Naive thymus-derived CD4-positive, alpha-beta T cell (primary cell): ENCODE measurements around the gene SLC22A15. TPM values are rescaled to one million over a fixed set of nuclear protein-coding genes. Genes with fewer than 3 reads are reported as not detected.

Experiments
- ATAC-seq: fragments of 150-1000 bp; cut with Tn5 transposase; 2 replicates; pipeline ENCODE4 v1.10.0; 2021; ENCODE audit warnings: mild to moderate bottlenecking, moderate library complexity
- CTCF ChIA-PET: fragments of 350-600 bp; sonication (Branson Sonifier 250); formaldehyde crosslinking; loops from one replicate; lab custom pipeline; 2021; ENCODE audit warnings: antibody characterized with exemption; lab: Charles Lee
- POLR2A ChIA-PET: fragments of 350-600 bp; sonication (Branson Sonifier 250); formaldehyde crosslinking; loops from one replicate; lab custom pipeline; 2021; ENCODE audit warnings: antibody characterized with exemption, inconsistent platforms; lab: Charles Lee
- DNase-seq, 9 donors: peaks; one replicate each; pipeline versions ENCODE4 v3.0.0 to v3.0.0-alpha.2; 2020 to 2022; ENCODE audit warnings: mixed read lengths in 1 of 9
- H3K27ac ChIP-seq: one replicate; pipeline ENCODE4 v1.7.0; 2013; ENCODE audit warnings: mild to moderate bottlenecking, low read depth, low read length, moderate library complexity
- H3K27me3 ChIP-seq, 2 donors: one replicate each; pipeline ENCODE4 v1.7.0; 2013; ENCODE audit warnings: low read length in 2 of 2, mild to moderate bottlenecking in 2 of 2, moderate library complexity in 2 of 2; ENCODE audit not compliant: control insufficient read depth in 2 of 2, insufficient read depth in 2 of 2
- H3K36me3 ChIP-seq, 3 experiments: 1 replicate in 2 of 3; 2 replicates in 1 of 3; pipeline ENCODE4 v1.7.0; 2013; ENCODE audit warnings: low read length in 3 of 3, mild to moderate bottlenecking in 3 of 3, moderate library complexity in 1 of 3; ENCODE audit not compliant: insufficient read depth in 3 of 3, control insufficient read depth in 2 of 3
- H3K4me1 ChIP-seq, 2 donors: one replicate each; pipeline ENCODE4 v1.7.0; 2013; ENCODE audit warnings: low read length in 2 of 2, mild to moderate bottlenecking in 2 of 2, moderate library complexity in 1 of 2; ENCODE audit not compliant: control insufficient read depth in 2 of 2, insufficient read depth in 2 of 2
- H3K4me3 ChIP-seq: 2 replicates; pipeline ENCODE4 v1.7.0; 2013; ENCODE audit warnings: mild to moderate bottlenecking, low read length
- H3K9me3 ChIP-seq, 3 experiments: 1 replicate in 2 of 3; 2 replicates in 1 of 3; pipeline ENCODE4 v1.7.0; 2013; ENCODE audit warnings: low read length in 3 of 3; ENCODE audit not compliant: control insufficient read depth in 2 of 3
- H3K27ac Mint-ChIP-seq, 9 donors: one replicate each; pipeline ENCODE4 v1.8.0; 2020 to 2022; ENCODE audit warnings: mixed read lengths in 9 of 9, mild to moderate bottlenecking in 8 of 9, moderate library complexity in 5 of 9, inconsistent platforms in 2 of 9
- H3K27me3 Mint-ChIP-seq, 5 donors: one replicate each; pipeline ENCODE4 v1.8.0; 2021 to 2022; ENCODE audit warnings: mixed read lengths in 5 of 5, mild to moderate bottlenecking in 1 of 5
- H3K36me3 Mint-ChIP-seq, 5 donors: one replicate each; pipeline ENCODE4 v1.8.0; 2020 to 2022; ENCODE audit warnings: mixed read lengths in 5 of 5, mild to moderate bottlenecking in 3 of 5, inconsistent platforms in 1 of 5
- H3K4me1 Mint-ChIP-seq, 7 donors: one replicate each; pipeline ENCODE4 v1.8.0; 2020 to 2022; ENCODE audit warnings: mixed read lengths in 7 of 7, mild to moderate bottlenecking in 3 of 7, inconsistent platforms in 1 of 7
- H3K4me3 Mint-ChIP-seq, 10 donors: one replicate each; pipeline ENCODE4 v1.8.0; 2020 to 2022; ENCODE audit warnings: mild to moderate bottlenecking in 10 of 10, mixed read lengths in 10 of 10, moderate library complexity in 6 of 10, inconsistent platforms in 2 of 10
- H3K9me3 Mint-ChIP-seq, 11 donors: one replicate each; pipeline ENCODE4 v1.8.0; 2020 to 2022; ENCODE audit warnings: mixed read lengths in 11 of 11, mild to moderate bottlenecking in 4 of 11, inconsistent platforms in 1 of 11, moderate library complexity in 1 of 11
- intact Hi-C, 2 donors: fragments of 100-400 bp; cut with micrococcal nuclease; formaldehyde crosslinking; loops; one replicate each; pipeline ENCODE4 v1.15.1; 2023
- polyA plus RNA-seq, 2 donors: library from polyadenylated mRNA; unstranded; fragments of 300-500 nt; fragmentation: Illumina TruSeq; gene quantifications; one replicate each; pipeline ENCODE4 v1.2.3, GENCODE V29; 2021
- total RNA-seq, 6 experiments: library from RNA in 5 of 6; stranded (reverse) in 5 of 6; gene quantifications; 1 replicate in 5 of 6; 2 replicates in 1 of 6; pipeline ENCODE4 v1.2.3 and lab custom pipeline; 2021 to 2026

Gene SLC22A15
- total RNA-seq (1 to 10 TPM in 2 of 5 experiments, under 1 TPM in 2, not detected in 1; 0.22 to 8.2 (median 0.90) TPM), polyA plus RNA-seq (not detected), total RNA-seq (lab: John Stamatoyannopoulos, UW) (not detected)

GRCh38 chr1:115976062-115976920 lies at the start of gene SLC22A15:
SLC22A15 (plus strand) TSS chr1:115976513; CDS start chr1:115976628, 115 bp downstream.
- H3K36me3 Mint-ChIP-seq = peaks cover 0 to 1% (median 0%) of the 10 kb centered on the region in 5 donors
- peaks cover 0 to 8% of the 10 kb centered on the region in 2 donors for H3K27me3 ChIP-seq
- H3K36me3 ChIP-seq = no peaks in the 10 kb centered on the region
- peak within 1 kb of the TSS; percentile 81 to 89 (median 84) for H3K4me3 Mint-ChIP-seq
- H3K27ac Mint-ChIP-seq = peak within 1 kb of the TSS in 3 of 9 donors; percentile 25 to 53 (median 42)
- intact Hi-C loops = no loop called here
- no peaks in the 10 kb centered on the region for H3K4me1 ChIP-seq
- H3K27me3 Mint-ChIP-seq = peaks cover 44 to 74% (median 54%) of the 10 kb centered on the region in 5 donors
- peaks cover 6 to 12% (median 9%) of the 10 kb centered on the region in 7 donors for H3K4me1 Mint-ChIP-seq
- CTCF ChIA-PET = no interaction called here
- H3K27ac ChIP-seq = no peak within 1 kb of the TSS
- peak in 6 of 9 donors; percentile 7 to 46 (median 14) for DNase-seq
- H3K4me3 ChIP-seq = peak within 1 kb of the TSS; percentile 52
- POLR2A ChIA-PET = no interaction called here
- peaks cover 0 to 3% (median 0%) of the 10 kb centered on the region in 11 donors for H3K9me3 Mint-ChIP-seq
- peak; percentile 80 for ATAC-seq
- no peaks in the 10 kb centered on the region for H3K9me3 ChIP-seq

DNA sequence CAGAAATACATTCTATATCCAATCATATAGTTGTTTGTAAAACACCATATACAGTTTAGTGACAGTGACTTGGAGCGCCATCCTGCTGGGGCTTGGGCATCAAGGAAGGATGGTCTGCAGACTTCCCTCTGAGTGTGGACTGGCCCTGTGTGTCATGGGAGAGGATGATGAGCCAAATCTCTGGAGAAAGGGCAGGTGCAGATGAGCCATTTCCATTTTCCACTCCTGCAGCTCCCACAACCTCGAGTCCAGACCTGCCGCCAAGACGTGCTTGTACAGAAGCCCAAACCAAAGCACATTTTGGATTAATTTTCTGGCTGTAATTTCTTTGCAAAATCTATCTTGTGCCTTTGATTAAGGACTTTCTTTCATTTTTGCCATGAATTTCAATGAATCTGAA lies 48.3 kb upstream of the SLC22A15 start:
- no peaks in the 10 kb centered on the region for H3K36me3 ChIP-seq
- no peak overlapping the region for H3K4me3 ChIP-seq
- no peaks in the 10 kb centered on the region for H3K9me3 ChIP-seq
- no peaks in the 10 kb centered on the region for H3K27me3 ChIP-seq
- H3K4me1 ChIP-seq = no peaks in the 10 kb centered on the region
- H3K36me3 Mint-ChIP-seq = no peaks in the 10 kb centered on the region
- H3K27ac Mint-ChIP-seq = no peak overlapping the region
- ATAC-seq (no peak), DNase-seq (no peak)
- CTCF ChIA-PET = no interaction called here
- peaks cover 0 to 5% (median 0%) of the 10 kb centered on the region in 7 donors for H3K4me1 Mint-ChIP-seq
- H3K4me3 Mint-ChIP-seq = no peak overlapping the region
- intact Hi-C loops = no loop called here
- POLR2A ChIA-PET = no interaction called here
- peaks cover 0 to 4% (median 0%) of the 10 kb centered on the region in 11 donors for H3K9me3 Mint-ChIP-seq
- H3K27me3 Mint-ChIP-seq = peaks cover 5 to 15% (median 11%) of the 10 kb centered on the region in 5 donors
- H3K27ac ChIP-seq = no peak overlapping the region

DNA sequence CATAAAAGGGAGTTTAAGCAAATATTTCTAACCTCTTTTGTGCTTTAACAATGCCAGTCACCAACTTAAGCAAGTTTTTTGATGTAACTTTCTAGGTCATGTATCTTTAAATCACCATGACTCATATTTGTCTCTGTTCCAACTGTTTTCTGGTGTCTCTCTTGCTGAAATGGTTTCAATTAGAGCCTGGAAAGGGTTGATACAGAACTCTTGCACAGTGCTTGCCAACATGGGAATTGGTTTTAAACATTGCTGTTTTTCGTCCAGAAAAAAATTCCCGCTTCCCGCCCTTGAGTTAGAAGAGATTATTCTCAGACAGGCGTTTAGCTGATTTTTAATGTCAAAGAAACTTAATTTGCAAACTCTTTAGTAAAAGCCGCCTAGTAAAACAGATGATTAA lies 46.4 kb upstream of the SLC22A15 start:
- Mint-ChIP-seq H3K36me3 (no peaks in the 10 kb centered on the region), H3K4me3 (no peak overlapping the region), H3K27me3 (peaks cover 0 to 19% (median 15%) of the 10 kb centered on the region in 5 donors), H3K9me3 (peaks cover 0 to 8% (median 0%) of the 10 kb centered on the region in 11 donors), H3K27ac (no peak overlapping the region), H3K4me1 (no peaks in the 10 kb centered on the region)
- Histone ChIP-seq H3K36me3 (no peaks in the 10 kb centered on the region), H3K27me3 (no peaks in the 10 kb centered on the region), H3K9me3 (no peaks in the 10 kb centered on the region), H3K4me3 (no peak overlapping the region), H3K27ac (no peak overlapping the region), H3K4me1 (no peaks in the 10 kb centered on the region)
- no peak for ATAC-seq
- POLR2A ChIA-PET = no interaction called here
- intact Hi-C loops = no loop called here
- CTCF ChIA-PET = no interaction called here
- DNase-seq = no peak

DNA sequence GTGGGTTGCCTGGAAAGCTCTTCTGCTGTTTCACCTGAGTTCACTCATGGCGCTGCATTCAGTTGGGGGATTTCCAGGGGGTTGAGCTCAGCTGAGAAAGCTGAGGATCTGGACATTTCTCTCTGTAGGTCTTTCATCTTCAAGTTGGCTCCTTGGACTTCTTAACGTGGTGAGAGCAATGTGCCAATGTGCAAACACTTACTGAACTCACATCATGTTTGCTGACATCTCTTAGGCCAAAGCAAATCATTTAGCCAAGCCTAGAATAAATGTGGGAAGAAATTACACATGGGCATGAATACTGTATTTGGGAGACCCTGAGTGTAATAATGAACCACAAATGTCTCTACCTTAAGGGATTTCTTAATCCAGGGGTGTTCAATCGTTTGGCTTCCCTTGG lies 42.7 kb upstream of the SLC22A15 start:
- Mint-ChIP-seq H3K27ac (no peak overlapping the region), H3K4me3 (no peak overlapping the region), H3K27me3 (peaks cover 3 to 28% (median 15%) of the 10 kb centered on the region in 5 donors), H3K4me1 (no peaks in the 10 kb centered on the region), H3K9me3 (peaks cover 0 to 8% (median 0%) of the 10 kb centered on the region in 11 donors), H3K36me3 (no peaks in the 10 kb centered on the region)
- Histone ChIP-seq H3K27me3 (no peaks in the 10 kb centered on the region), H3K4me3 (no peak overlapping the region), H3K9me3 (no peaks in the 10 kb centered on the region), H3K27ac (no peak overlapping the region), H3K4me1 (no peaks in the 10 kb centered on the region), H3K36me3 (no peaks in the 10 kb centered on the region)
- ChIA-PET CTCF (no interaction called here), POLR2A (no interaction called here)
- intact Hi-C loops = no loop called here
- no peak for DNase-seq
- ATAC-seq = no peak

- intact Hi-C loops = no loop called here
- no peaks in the 10 kb centered on the region for H3K36me3 ChIP-seq
- CTCF ChIA-PET = no interaction called here
- Mint-ChIP-seq H3K27me3 (peaks cover 0 to 14% (median 5%) of the 10 kb centered on the region in 5 donors), H3K9me3 (peaks cover 0 to 6% (median 1%) of the 10 kb centered on the region in 11 donors), H3K4me3 (no peak overlapping the region), H3K4me1 (no peaks in the 10 kb centered on the region), H3K27ac (no peak overlapping the region), H3K36me3 (no peaks in the 10 kb centered on the region)
- ATAC-seq (no peak), DNase-seq (no peak)
- H3K4me1 ChIP-seq = no peaks in the 10 kb centered on the region
- no peak overlapping the region for H3K27ac ChIP-seq
- H3K9me3 ChIP-seq = no peaks in the 10 kb centered on the region
- no peaks in the 10 kb centered on the region for H3K27me3 ChIP-seq
- POLR2A ChIA-PET = no interaction called here
- H3K4me3 ChIP-seq = no peak overlapping the region
Measured at GRCh38 chr1:115939455-115939854, 36.9 kb upstream of the SLC22A15 start.

GRCh38 chr1:115946116-115946515 lies 30.2 kb upstream of the SLC22A15 start:
- H3K27ac Mint-ChIP-seq = no peak overlapping the region
- Histone ChIP-seq H3K4me1 (no peaks in the 10 kb centered on the region), H3K4me3 (no peak overlapping the region), H3K27ac (no peak overlapping the region), H3K27me3 (no peaks in the 10 kb centered on the region), H3K9me3 (no peaks in the 10 kb centered on the region), H3K36me3 (no peaks in the 10 kb centered on the region)
- H3K9me3 Mint-ChIP-seq = peaks cover 0 to 5% (median 0%) of the 10 kb centered on the region in 11 donors
- H3K36me3 Mint-ChIP-seq = no peaks in the 10 kb centered on the region
- CTCF ChIA-PET = no interaction called here
- no peak for DNase-seq
- no peak for ATAC-seq
- POLR2A ChIA-PET = no interaction called here
- no peaks in the 10 kb centered on the region for H3K4me1 Mint-ChIP-seq
- peaks cover 7 to 24% (median 18%) of the 10 kb centered on the region in 5 donors for H3K27me3 Mint-ChIP-seq
- intact Hi-C loops = no loop called here
- H3K4me3 Mint-ChIP-seq = no peak overlapping the region
